Measurements from ENCODE around the gene FMN2.

- no peak for TF ChIP-seq CTCF (IDR thresholded peaks at IDR 0.05; ENCODE audit: insufficient read depth, low read length)
- TF ChIP-seq GABPA (IDR thresholded peaks at IDR 0.05; ENCODE audit: low read depth): no peak
- no peak for TF ChIP-seq POLR2AphosphoS5 (IDR thresholded peaks at IDR 0.05; ENCODE audit: low read depth)
- TF ChIP-seq, protein P1, sequence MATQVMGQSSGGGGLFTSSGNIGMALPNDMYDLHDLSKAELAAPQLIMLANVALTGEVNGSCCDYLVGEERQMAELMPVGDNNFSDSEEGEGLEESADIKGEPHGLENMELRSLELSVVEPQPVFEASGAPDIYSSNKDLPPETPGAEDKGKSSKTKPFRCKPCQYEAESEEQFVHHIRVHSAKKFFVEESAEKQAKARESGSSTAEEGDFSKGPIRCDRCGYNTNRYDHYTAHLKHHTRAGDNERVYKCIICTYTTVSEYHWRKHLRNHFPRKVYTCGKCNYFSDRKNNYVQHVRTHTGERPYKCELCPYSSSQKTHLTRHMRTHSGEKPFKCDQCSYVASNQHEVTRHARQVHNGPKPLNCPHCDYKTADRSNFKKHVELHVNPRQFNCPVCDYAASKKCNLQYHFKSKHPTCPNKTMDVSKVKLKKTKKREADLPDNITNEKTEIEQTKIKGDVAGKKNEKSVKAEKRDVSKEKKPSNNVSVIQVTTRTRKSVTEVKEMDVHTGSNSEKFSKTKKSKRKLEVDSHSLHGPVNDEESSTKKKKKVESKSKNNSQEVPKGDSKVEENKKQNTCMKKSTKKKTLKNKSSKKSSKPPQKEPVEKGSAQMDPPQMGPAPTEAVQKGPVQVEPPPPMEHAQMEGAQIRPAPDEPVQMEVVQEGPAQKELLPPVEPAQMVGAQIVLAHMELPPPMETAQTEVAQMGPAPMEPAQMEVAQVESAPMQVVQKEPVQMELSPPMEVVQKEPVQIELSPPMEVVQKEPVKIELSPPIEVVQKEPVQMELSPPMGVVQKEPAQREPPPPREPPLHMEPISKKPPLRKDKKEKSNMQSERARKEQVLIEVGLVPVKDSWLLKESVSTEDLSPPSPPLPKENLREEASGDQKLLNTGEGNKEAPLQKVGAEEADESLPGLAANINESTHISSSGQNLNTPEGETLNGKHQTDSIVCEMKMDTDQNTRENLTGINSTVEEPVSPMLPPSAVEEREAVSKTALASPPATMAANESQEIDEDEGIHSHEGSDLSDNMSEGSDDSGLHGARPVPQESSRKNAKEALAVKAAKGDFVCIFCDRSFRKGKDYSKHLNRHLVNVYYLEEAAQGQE (IDR thresholded peaks at IDR 0.05; ENCODE audit: insufficient replicate concordance, low read depth): no peak
These were observed 17.3 kb upstream of the FMN2 start for GRCh38 chr1:240074422-240074821.
